ENCODE results near the gene GPHN. TPM values are rescaled to one million over a fixed set of nuclear protein-coding genes. Genes with fewer than 3 reads are reported as not detected.
"Not testable (repeated sequence)": the region's sequence is repeated elsewhere in the genome, so short reads cannot be mapped to it uniquely, and the experiment has no call there.

GPHN gene
- total RNA-seq, 1 donor from 2014 or later, result 41.8 TPM

- DNase-seq (ENCODE audit: low spot score), result not testable (repeated sequence)
Observed at GRCh38 chr14:66502836-66503235, 5.1 kb upstream of the GPHN start.

DNA sequence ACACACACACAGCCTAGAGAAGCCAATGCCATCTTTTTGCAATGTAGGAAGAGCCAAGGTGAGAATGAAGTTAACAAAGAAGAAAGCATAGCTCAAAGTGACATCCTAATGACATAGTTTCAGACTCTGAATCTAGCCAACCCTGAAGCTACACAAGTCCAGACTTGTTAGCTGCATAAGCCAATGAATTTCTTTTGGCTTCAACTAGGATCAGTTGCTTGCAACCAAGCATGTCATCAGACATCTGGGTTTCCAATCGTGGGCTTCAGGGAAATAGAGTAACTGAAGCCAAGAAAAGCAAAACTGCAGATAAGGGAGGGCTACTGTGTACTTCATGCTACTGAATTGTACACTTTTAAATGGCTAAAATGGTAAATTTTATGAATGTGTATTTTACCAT, 4.4 kb upstream of the GPHN start:
- DNase-seq (ENCODE audit: low spot score), result no peak

DNA sequence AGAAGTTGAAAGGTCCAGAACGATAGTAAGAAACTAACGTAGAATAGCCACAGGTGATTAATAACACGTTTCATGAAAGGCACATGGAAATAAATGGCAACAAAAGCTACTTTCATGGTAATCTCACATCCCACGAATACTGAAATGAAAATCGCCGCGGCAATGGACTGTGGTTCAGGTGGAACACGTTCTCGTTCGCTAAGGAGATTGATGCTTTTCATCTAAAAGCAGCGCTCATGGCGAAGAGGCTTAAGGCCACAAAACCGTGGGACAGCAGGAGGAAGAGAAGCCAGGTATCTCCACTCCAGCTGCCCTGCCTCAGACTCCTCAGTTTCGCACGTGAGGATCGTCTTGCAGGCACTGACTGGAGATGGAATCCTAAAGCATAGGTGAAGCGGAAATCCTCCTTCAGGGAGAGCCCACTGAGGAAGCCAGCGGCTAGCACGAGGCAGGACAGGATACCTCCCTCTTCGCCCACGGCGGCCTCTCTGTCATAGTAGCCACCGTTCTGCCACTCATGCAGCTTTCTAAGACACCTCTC, 696 bp upstream of the GPHN start:
- no peak for DNase-seq (ENCODE audit: low spot score)

GRCh38 chr14:66508547-66508845, 549 bp downstream of the GPHN start:
- no peak for DNase-seq (ENCODE audit: low spot score)

DNA sequence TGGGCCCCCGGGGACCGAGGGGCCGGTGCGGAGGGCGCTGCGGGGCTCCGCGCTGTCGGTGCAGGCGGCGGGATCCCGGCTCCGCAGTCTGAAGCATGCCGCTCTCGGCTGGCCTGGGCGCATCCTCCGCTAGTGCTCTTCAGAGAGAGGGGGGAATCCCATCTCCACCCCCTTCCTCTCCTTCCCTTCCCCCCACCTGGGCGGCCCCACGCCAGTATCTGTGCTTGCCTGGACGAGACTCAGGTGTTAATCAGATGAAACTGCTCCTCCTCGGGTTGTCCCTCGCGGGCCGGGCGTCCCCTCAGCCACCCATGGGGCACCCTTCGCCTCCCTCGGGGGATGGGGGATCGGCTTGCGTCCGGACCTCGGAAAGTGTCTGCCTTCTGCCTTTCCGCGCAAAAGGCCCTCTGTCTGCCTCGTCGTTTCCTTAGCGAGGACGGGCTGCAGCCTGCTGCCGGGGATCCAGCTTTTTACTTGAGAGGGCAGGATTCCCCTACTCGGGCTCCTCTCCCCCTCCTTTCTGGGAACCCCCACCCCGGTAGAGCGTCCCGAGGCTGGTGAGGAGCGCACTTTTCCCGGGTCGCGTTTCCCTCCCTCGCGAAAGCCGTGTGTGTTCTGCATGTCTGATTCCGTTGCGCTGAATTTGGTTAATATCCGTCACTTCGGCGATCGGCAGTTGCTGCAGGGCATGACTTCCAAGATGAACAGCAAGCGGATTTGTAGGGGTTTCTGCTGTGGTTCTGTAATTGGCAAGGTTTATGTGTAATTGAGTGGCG, 1.1 kb downstream of the GPHN start:
- peak; percentile 17 for DNase-seq (ENCODE audit: low spot score)

DNA sequence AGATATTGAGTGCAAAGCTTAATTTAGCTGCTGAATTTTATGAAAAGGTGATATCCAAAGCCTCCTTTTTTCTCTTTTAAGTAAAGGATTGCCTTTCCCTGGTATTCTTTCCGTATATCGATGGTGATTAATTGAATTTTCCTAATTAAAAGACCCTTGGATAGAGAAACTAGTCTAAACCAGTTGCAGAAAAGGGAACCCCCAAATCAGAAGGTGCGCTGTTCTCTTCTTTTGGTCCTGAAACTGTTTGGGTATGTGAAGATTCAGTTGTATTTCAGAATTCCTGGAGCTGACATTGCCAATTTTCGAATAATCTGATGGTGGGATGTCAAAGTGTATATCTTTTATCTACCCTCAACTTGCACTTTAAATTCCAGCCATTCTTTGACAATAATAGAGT, 1.9 kb downstream of the GPHN start:
- DNase-seq (ENCODE audit: low spot score), result no peak

GRCh38 chr14:66511849-66512248, 3.9 kb downstream of the GPHN start:
- DNase-seq (ENCODE audit: low spot score), result no peak

DNA sequence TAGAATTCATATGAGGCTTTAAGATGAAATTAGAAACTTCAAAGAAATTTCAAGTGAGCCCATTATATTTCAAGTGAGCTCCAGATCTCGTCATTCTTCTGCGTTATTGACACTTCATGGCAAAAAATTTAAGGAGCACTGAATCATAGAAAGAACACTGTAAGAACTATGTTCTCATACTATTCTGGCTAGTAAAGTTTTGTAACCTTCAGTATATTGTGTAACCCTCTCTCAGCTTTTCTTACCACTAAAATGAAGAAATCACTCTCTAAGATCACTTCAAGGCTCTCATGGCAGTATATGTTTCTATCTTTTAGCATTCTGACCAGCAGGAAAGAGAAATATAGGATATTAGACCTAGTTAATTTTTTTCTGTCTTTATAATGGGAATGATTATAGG, 6.3 kb downstream of the GPHN start:
- no peak for DNase-seq (ENCODE audit: low spot score)

DNA sequence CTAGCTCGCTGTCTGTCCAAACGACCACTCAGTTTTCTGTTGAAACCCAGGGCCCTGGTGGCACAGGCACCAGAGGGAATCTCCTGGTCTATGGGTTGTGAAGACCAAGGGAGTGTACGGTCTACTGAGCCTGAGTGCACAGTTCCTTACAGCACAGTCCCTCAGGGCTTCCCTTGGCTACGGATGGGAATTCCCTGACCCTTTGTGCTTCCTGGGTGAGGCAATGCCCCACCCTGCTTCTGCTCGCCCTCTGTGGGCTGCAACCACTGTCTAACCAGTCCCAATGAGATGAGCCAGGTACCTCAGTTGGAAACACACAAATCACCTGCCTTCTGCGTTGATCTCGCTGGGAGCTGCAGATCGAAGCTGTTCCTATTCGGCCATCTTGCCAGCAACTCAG, 22.6 kb downstream of the GPHN start:
- no peak for DNase-seq (ENCODE audit: low spot score)

- no peak for DNase-seq (ENCODE audit: low spot score)
Observed at GRCh38 chr14:66539034-66539433, 31.1 kb downstream of the GPHN start.

GRCh38 chr14:66540038-66540437, 32.1 kb downstream of the GPHN start:
- no peak for DNase-seq (ENCODE audit: low spot score)

DNA sequence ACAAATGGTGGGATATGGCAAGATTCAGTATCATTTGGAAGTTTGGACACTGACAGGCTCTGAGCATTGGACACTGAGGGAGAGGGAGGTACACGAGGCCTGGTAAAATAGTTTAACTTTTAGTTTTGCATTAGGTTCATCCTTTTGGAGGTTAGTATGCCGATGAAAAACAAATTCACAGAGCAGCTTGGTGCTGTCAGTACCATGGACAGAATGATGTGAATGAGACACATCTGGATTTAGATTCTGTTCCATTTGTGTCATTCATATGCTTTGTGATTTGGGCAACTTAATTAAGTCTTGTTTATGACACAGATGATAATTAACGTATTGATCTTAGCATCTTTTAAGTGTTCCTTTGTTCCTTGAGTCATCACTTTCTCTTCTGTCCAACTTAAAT, 33.7 kb downstream of the GPHN start:
- no peak for DNase-seq (ENCODE audit: low spot score)

DNA sequence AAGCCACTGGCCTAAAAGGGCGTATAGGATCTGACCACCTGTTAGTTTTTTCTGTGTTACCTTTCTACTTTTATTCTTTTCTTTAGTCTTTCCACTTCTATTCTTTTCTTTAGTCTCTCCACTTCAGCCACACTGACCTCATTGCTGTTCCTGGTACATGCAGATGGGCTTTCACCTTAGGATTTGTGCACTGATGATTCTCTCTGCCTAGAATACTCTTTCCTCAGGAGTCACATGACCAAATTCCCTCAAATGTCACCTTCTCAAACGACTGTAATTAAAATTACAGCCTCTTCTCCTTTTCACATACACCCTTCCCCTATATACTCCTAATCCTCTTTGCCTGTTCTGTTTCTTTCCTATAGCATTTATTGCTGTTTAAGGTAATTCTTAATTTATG, 36.0 kb downstream of the GPHN start:
- no peak for DNase-seq (ENCODE audit: low spot score)

DNA sequence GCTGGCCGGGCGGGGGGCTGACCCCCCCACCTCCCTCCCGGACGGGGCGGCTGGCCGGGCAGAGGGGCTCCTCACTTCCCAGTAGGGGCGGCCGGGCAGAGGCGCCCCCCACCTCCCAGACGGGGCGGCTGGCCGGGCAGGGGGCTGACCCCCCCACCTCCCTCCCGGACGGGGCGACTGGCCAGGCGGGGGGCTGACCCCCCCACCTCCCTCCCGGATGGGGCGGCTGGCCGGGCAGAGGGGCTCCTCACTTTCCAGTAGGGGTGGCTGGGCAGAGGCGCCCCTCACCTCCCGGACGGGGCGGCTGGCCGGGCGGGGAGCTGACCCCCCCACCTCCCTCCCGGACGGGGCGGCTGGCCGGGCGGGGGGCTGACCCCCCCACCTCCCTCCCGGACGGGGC, 37.2 kb downstream of the GPHN start:
- not testable (repeated sequence) for DNase-seq (ENCODE audit: low spot score)

DNA sequence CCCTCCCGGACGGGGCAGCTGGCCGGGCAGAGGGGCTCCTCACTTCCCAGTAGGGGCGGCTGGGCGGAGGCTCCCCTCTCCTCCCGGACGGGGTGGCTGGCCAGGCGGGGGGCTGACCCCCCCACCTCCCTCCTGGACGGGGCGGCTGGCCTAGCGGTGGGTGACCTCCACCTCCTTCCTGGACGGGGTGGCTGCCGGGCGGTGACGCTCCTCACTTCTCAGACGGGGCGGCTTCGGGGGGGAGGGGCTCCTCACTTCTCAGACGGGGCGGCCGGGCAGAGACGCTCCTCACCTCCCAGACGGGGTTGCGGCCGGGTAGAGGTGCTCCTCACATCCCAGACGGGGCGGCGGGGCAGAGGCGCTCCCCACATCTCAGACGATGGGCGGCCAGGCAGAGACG, 37.8 kb downstream of the GPHN start:
- not testable (repeated sequence) for DNase-seq (ENCODE audit: low spot score)

DNA sequence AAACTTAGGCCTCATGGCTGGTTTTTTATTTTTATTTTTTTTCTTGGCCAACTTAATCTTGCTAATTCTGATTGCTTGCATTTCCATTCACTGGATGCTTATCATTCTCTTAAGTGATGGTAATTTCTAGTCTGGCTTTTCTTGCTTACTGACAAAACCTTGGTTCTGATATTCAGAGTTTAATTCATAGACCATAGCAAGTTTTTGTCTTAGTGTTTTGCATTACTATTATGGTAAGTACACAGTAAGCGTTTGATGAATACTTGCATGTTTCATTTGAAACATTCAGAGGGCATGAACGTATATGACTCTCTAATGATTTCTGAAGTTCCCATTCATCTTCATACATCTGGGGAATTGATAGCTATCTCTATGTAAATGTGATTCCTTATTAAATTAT, 55.8 kb downstream of the GPHN start:
- DNase-seq (ENCODE audit: low spot score), result no peak

DNA sequence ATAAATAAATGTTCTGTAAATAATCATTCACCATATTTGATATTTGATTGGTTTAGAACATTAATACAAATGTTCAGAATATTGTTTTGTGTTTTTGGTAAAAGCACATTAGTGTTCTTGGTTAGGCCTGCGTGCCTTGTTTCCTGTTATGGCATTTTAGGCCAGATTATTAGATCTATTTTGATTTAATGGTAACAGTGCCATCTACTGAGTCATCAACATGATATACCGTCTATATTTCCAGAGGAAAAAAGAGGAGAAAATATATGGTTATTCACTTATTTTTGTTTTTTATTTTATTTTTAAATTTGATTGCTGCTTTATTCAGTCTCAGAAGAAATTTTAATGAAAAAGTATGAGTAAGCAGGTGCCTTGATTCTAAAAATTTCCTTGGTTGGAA, 60.3 kb downstream of the GPHN start:
- DNase-seq (ENCODE audit: low spot score), result no peak

DNA sequence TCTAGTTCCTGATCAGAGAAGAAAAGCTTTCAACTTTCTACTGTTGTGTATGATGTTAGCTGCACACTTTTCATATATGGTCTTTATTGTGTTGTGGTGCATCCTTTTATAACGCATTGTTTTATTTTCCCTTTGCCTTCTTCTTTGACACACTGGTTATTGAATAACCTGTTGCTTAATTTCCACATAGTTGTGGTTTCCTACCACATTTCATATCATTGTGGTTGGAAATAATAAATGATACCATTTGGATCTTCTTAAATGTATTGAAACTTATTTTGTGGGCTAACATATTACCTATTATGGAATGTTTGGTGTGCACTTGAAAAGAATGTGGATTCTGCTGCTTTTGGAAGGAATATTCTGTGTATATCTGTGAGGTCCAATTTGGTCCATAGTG, 64.9 kb downstream of the GPHN start:
- DNase-seq (ENCODE audit: low spot score), result no peak

- DNase-seq (ENCODE audit: low spot score), result no peak
Observed at GRCh38 chr14:66575014-66575413, 67.1 kb downstream of the GPHN start.

DNA sequence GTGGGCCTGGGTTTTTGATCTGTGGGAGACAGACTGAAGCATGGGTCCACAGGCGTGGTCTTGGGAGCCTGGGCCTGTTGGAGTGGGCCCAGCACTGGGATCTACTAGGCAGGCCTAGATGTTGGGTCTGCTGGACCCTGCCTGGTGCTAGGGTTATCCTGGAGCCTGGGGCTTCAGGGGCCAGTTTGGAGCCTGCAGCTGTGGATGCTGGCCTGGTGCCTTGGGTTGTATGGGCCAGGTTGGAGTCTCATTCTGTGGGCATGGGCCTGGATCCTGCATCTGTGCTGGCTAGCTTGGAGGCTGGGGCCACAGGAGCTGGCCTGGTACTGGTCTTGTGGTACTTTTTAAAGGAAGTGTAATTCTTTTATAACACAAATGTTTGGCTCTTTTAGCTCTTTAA, 68.0 kb downstream of the GPHN start:
- DNase-seq (ENCODE audit: low spot score), result no peak

GRCh38 chr14:66587753-66588152, 79.8 kb downstream of the GPHN start:
- DNase-seq (ENCODE audit: low spot score), result not testable (repeated sequence)

GRCh38 chr14:66595394-66595793, 87.4 kb downstream of the GPHN start:
- no peak for DNase-seq (ENCODE audit: low spot score)

- DNase-seq (ENCODE audit: low spot score), result no peak
Observed at GRCh38 chr14:66596241-66596985, 88.5 kb downstream of the GPHN start.

All from mucosa of gallbladder (tissue), 1 donor.